COLO829 (cell line): ENCODE measurements around the gene FSTL4.

Source experiments
- DNase-seq: peaks from one replicate; pipeline ENCODE4 v3.0.0; 2012; ENCODE audit warnings: low spot score

The FSTL4 gene

DNA sequence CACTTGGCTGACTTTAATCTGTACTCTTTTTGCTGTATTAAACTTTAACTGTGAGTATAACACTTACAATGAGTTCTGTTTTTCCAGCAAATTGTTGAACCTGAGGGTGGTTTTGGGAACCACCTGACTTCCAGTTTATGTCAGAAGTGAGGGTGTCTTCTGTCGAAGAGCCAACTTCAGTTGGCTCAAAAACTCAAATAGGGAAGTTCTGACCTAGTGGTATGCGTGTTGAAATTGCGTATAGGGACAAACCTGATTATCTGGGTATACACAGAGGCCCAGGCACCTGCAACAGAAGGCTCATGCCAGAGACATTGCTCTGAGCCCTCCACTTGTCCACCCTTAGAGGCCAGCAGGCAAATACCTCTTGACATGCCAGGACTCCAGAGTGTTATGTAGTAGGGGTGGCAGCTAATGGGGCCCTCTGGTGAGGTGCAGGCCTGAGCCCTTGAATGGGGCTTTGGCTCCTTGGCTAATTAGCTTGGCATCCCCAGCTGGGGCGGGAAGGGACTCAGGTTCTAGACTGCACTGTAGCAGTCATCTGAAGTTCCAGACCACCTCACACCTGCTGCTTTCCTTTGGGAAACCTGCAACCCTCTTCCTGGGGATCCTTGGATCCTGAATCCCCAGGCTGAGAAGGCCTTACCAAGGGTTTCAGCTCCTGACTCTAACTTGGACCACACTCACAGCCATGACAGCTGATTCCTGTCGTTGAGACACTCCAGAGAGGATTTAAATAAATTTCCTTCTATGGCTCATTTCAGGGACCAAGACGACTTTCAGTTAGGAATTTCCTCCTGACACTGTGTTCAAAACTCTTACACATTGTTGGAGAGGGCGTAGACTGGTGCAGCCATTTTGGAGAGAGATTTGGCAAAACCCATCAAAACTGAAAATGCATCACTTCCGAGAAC is 370.9 kb downstream of the FSTL4 start:
- no peak for DNase-seq

- peak; percentile 89 for DNase-seq
These were observed 371.8 kb downstream of the FSTL4 start for GRCh38 chr5:133240425-133241091.

GRCh38 chr5:133238426-133239205 is 373.7 kb downstream of the FSTL4 start:
- DNase-seq: no peak

DNA sequence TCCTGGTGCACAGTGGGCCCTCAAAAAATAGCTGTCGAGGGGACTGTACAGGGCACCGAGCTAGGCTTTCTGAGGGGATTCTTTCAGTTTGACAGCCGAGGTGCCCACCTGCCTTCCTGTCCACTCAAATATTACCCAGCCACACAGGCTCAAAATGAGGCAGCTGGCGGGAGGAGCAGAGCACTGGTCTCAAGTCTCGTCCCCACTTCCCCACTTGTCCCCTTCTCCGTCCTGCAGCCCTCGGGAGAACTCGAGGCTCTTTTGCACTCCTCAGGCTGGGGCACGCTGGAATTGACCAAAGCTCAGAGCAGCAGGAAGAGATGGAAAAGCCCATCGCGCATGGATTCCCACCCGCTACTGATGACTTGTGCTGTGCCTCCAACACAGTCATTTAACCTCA is 375.4 kb downstream of the FSTL4 start:
- no peak for DNase-seq

- DNase-seq: no peak
These were observed 375.8 kb downstream of the FSTL4 start for GRCh38 chr5:133236541-133236951.

DNA sequence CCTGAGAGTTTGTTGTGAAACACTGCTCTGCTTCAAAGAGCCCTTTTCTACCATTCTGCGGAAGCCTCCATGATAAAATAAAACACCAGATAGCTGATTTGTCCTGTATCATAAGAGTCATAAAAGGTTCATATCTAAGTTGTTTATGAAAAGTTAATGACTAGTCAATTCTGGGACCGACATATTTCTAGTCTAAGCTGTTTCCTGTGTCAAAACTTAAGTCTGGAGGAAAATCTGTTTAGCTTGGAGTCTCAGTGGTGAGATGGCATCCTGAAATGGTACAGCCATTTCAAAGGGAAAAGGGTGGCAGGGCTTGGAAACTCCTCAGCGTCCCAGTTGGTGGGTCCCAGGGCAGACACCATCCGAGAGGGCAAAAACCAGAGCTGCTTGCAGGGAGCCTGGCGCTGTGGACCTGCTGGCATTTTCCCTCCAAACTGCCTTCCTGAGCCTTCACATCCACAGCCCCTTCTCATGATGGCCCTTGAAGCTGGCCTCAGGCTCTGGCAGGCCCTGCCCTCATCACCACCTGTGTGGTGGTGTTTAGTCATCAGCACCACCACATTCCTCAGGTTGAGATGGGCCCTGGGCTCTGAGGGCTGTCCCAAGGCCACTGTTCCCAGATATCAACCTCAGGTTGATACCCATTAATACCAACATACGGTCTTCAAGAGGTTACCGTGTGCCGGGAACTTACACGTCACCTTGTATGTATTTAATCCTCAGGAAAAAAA is 376.5 kb downstream of the FSTL4 start:
- DNase-seq: no peak

- DNase-seq: no peak
These were observed 377.4 kb downstream of the FSTL4 start for GRCh38 chr5:133234911-133235310.

GRCh38 chr5:133234273-133234672 is 378.1 kb downstream of the FSTL4 start:
- no peak for DNase-seq

DNA sequence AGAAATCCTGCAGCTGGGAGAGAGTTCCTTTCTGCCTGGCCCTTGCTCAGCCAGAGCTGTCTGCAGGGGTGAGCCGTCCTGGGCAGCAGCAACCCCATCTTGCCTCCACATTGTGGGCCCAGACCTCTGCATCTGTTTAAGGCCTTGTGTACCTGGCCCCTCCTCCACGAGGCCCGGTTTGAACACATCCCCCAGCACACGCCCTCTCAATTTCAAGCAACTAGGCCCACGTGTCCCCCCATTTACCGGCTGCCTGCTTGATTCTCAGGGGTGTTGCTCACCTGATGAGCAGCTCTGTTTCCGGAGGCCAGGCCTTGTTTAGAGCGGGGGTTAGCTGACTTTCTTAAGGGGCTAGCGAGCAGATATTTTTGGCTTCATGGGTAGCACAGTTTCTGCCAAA is 378.7 kb downstream of the FSTL4 start:
- DNase-seq: no peak

GRCh38 chr5:133232911-133233310 is 379.4 kb downstream of the FSTL4 start:
- DNase-seq: no peak

- DNase-seq: no peak
These were observed 379.9 kb downstream of the FSTL4 start for GRCh38 chr5:133232435-133232834.

GRCh38 chr5:133232011-133232410 is 380.3 kb downstream of the FSTL4 start:
- DNase-seq: no peak

DNA sequence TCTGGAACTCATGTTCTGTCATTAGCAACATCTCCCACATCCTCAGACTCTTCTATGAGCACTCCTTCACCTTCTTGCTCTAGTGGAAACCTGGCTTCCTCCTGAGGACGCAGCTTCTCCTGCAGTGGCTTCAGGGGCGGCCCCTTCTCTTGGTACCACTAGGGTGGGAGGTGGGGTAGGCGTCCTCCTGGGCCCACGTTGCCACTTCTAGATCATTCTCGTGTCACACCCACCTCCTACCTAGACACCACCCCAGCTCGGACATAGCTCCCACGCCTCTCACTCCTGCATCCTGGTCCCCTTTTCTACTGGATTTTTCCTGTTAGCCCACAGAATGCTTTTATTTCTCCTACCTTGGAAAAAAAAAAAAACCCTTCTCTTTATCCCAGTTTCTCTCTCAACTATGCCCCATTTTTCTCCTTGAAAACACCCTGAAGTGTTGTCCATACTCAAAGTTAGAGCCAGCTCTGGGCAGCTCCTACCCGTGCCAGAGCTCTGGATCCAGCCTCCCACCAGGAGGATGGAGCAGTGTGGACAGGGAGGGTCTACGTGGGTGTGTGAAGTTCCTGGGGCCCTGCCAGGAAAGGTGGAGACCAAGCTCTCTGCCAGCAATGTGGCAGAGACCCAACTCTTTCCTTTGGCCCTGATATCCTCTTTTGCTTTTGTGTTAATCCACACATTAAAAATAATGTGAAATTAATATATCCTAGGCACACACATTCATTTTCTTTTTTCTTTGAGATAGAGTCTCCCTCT is 381.3 kb downstream of the FSTL4 start:
- no peak for DNase-seq

- DNase-seq: no peak
These were observed 382.2 kb downstream of the FSTL4 start for GRCh38 chr5:133229931-133230664.

- DNase-seq: no peak
These were observed 384.0 kb downstream of the FSTL4 start for GRCh38 chr5:133228316-133228715.

DNA sequence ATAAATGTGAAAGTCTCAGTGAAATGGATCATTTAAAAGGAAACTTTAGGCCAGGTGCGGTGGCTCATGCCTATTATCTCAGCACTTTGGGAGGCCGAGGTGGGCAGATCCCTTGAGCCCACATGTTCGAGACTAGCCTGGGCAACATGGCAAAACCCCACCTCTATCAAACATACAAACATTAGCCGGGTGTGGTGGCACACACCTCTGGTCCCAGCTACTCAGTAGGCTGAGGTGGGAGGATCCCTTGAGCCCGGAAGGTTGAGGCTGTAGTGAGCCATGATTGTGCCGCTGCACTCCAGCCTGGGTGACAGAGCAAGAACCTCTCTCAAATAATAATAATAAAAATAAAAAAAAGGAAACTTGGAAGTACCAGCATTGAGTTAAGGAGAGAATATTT is 384.4 kb downstream of the FSTL4 start:
- DNase-seq: no peak

- DNase-seq: no peak
These were observed 385.3 kb downstream of the FSTL4 start for GRCh38 chr5:133227082-133227481.

- DNase-seq: no peak
These were observed 386.2 kb downstream of the FSTL4 start for GRCh38 chr5:133226186-133226585.

GRCh38 chr5:133225671-133226152 is 386.6 kb downstream of the FSTL4 start:
- no peak for DNase-seq

GRCh38 chr5:133222979-133223378 is 389.4 kb downstream of the FSTL4 start:
- DNase-seq: no peak
